Ureter (tissue), 1 donor: ENCODE results near the gene PEX5. TPM values are rescaled to one million over a fixed set of nuclear protein-coding genes. Genes with fewer than 3 reads are reported as not detected.

ENCODE experiments used
- DNase-seq: peaks from one replicate; pipeline ENCODE4 v3.0.0-alpha.2; 2020; ENCODE audit warnings: low spot score
- total RNA-seq: library from RNA; stranded (reverse); gene quantifications from one replicate; pipeline ENCODE4 v1.2.4, GENCODE V29; 2023
- donor health status: DM: yes; HTN: yes; CAD: no.

PEX5 gene
- total RNA-seq, result 36.7 TPM

DNA sequence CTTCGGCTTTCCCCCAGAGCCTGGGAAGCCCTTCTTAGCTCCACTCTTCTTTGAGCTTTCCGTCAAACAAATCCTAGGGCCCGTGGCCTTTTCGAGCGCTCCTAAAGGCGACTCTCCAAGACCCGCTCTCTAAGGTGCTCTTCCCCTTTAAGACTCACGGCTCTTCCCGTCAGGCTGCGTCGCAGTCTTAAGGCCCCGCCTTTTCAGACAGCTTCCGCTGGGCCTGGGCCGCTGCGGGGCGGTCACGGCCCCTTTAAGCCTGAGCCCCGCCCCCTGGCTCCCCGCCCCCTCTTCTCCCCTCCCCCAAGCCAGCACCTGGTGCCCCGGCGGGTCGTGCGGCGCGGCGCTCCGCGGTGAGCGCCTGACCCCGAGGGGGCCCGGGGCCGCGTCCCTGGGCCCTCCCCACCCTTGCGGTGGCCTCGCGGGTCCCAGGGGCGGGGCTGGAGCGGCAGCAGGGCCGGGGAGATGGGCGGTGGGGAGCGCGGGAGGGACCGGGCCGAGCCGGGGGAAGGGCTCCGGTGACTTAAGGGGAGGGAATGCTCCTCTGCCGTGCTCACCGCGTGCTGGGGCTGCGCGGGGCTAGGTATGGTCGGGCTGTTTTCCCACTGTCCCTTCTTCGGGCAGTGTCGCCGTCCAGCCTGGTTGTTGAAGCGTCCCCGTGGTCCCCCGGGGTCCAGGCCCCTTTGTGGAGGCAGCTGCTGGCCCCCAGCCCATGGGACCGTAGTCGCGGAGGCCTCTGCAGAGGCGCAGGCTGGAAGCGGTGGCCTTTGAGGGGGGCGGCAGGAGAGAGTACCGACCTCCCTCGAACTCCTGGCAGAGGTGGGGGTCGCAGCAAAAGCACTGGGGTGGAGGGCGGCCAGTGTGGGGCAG, at the start of gene PEX5:
Gene PEX5, plus strand, starts transcription at position 289 of the 870 bp plus-strand sequence. CDS start 692 bp downstream, outside the sequence.
- peak; percentile 86 for DNase-seq

DNA sequence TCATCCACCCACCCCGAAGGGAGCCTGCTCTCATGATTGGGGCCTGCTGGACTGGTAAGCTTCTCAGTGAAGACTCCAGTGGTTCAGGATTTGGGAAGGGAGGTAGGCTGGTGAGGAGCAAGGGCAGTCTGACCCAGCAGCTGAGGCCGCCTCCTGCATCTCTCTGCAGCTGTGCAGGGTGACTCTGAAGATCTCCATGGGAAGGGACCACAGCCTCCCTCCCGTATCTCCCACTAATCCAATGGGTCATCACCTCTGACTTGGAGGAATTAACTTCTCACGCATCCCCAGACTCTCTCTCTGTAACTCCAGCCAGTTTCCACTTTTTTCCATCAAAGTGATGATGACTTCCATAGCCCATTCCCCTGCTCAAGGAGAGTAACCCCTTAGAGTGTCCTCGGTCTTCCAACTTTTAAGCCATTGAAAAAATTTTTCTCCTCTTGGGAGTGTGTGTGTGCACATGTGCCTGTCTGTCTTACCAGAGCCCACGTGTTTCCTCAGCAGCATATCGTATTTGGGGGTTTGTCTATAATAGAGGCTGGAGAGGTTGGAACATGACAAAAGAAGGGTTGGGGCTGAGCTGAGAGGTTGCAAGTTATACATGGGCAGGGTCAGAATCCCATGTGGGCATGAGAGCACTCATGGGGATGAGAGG, 48.0 kb upstream of the PEX5 start:
- no peak for DNase-seq

DNA sequence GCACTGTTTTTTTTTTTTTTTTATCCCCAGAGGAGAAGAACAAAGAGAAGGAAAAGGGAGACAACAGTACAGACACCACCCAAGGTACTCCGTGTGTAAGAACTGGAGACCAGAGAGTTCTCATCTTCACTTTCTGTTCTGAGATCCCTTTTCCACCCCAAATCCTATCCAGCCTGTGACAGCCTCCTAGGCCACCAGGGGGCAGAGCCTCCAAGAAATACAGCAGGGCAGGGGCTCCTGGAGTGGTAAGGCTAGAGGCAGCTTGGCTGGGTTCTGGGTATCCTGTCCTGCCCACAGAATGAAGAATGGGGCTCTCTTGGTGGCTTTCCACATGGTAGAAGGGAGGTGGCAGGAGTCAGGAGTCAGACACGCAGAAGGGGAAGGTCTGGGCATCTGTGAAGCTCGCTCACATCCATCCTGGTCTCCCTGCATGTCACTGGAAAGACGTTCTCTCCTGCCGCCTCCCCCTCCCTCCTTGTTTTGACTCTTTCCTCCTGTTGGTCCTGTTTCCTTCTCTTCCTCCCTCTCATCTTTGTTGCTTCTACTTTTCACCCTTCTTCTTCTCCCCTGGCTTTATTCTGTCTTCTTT, 47.3 kb upstream of the PEX5 start:
- no peak for DNase-seq

DNA sequence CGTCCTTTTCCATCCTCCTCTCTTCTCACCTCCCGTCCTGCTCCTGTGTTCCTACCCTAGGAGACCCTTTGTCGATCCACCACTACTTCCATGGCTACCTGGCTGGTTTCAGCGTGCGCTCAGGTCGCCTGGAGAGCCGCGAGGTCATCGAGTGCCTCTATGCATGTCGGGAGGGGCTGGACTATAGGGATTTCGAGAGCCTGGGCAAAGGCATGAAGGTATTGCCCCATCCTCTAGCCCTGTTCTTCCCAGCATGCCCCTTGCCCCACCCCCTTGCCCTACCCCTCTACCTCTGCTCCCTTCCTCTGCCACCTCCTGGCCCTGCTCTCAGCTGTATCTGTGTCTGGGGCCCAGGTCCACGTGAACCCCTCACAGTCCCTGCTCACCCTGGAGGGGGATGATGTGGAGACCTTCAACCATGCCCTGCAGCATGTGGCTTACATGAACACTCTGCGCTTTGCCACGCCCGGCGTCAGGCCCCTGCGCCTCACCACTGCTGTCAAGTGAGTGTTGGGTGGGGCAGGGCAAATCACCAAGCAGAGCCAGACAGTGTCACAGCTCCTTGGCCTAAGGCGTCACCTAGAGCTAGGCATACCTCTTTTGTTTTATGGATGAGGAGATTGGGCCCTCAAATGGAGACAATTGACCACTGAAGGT, 46.5 kb upstream of the PEX5 start:
- no peak for DNase-seq

DNA sequence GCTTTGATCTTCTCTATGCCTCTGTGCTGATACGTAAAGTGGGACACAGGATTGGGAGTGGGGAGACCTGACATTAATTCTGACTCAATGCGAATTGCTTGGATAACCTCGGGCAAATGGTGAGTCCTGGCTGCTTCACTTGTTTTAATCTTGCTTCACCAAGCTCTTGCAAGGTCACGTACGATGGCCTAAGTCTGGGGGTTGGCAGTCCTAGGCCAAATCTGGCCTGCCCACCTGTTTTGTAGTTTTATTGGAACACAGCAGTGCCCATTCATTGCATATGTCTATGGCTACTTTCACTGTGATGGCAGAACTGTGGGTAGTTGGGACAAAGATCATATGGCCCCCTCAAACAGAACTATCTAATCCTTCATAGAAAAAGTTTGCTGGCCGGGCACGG, 45.9 kb upstream of the PEX5 start:
- DNase-seq, result no peak

DNA sequence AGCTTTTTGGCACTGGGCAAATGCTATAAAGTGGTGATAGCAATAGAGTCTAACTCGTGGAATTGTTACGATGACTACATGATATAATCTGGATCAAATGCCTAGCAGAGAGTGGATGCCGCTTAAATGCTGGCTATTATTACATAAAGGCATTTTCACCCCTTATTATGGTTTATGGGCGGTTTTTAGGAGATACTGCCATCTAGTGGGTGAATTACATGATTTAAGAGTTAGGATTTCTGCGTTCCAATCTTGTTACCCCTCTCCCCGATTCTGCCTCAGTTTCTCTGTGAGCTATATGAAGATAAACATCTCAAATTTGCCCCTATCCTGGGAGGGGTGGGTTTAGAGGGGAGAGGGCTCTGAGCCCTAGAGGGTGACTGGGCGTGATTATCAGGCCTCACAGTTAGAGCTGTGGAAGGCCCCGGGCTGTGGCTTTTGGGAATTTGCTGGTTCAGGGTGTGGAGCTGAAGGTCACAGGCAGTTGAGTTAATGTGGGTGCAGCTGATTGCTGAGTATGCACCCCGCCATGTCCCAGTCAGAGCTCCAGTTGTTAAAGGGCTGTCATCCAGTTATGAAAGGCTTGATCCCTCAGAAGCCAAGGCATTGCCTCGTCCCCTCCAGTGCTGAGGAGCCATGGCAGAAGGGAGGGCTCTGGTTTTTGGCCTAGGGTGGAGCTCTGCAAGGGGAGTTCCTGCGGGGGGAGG, 44.9 kb upstream of the PEX5 start:
- no peak for DNase-seq

DNA sequence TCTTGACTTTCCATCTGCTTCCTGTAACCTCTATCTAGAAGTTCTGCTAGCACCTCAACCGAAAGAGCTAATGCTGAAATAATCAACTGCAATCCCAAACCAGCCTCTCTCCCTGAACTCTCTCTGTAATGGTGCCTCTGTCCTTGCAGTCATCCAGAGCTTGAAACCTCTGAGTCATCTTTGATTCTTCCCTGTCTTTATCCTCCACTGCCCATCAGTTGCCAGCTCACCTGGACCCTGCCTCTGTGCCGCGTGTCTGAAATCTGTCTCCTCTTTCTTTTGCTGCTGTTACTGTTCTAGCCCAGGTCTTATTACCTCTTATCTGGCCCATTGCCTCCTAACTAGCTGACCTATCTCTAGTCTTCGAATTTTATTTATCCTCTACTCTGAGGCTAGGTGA, 43.8 kb upstream of the PEX5 start:
- no peak for DNase-seq

DNA sequence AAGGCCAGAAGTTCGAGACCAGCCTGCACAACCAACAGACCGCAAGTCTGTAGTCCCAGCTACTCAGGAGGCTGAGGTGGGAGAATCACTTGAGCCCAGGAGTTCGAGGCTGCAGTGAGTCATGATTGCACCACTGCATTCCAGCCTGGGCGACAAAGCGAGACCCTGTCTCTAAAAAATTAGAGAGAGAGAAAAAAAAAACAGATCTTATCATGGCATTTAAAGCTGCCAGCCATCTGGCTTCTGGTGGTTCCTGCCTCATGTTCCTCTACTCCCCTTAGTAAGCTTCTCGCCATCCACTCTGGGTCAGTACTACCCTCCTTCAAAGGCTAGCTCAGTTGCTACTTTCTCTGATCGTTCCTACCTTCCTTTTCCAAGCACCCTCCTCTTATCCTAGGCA, 43.3 kb upstream of the PEX5 start:
- no peak for DNase-seq

DNA sequence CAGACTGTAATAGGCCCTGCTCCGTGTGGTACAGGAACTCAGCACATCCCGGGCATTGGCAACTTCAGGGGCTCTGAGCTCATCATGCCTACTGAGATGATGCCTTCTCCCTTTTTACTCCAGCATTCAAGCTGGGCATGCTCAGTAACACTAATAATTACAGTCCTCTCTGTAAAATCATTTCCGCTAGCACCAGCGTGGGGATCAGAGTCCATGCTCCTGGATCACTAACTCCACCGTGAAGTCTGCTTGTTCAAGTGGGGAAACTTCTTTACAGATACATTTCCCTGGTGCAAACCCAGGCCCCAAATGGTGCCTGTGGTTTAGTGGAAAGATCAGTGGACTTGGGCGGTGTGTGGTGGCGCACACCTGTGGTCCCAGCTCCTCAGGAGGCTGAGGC, 42.6 kb upstream of the PEX5 start:
- DNase-seq, result no peak

DNA sequence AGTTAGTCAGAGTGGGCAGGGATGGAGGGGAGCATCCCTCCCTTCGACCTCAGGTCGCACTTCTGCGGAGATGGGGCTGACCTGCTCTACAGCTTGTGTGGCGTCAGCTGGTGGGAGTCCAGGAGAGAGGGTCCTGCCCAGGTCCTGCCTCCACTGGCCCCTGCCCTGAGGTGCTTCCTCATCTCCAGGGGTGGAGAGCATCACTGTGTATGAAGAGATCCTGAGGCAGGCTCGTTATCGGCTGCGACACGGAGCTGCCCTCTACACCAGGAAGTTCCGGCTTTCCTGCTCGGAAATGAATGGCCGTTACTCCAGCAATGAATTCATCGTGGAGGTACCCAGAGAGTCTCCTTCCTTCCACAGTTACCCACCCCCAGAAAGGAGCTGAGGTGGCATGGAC, 39.1 kb upstream of the PEX5 start:
- DNase-seq, result no peak

DNA sequence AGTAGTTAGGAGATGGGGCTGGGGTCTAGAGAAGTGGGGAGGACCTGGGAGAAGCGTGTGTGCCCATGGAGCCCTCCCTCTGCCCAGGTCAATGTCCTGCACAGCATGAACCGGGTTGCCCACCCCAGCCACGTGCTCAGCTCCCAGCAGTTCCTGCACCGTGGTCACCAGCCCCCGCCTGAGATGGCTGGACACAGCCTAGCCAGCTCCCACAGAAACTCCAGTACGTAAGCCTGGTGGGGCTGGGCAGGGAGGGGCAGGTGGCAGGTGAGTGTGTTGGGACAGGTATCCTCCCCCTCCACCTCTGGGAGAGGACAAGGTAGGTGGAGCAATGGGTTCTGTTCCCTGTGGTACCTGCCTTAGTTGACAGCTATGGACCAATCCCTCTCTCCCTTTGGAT, 38.6 kb upstream of the PEX5 start:
- no peak for DNase-seq

DNA sequence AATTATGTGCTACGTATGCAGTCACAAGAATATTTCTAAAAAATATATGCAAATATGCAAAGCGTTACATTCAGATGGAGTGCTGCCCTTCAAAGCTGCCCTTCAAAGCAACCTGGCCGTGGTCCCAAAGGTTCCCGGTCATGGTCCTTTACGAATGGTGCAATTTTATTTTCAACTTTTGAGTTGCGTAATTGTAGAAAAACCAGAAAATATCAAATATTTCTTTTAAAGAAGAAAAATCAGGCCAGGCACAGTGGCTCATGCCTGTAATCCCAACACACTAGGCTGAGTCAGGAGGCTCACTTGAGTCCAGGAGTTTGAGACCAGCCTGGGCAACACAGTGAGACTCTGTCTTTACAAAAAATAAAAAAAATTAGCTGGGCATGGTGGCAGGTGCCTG, 38.0 kb upstream of the PEX5 start:
- no peak for DNase-seq

DNA sequence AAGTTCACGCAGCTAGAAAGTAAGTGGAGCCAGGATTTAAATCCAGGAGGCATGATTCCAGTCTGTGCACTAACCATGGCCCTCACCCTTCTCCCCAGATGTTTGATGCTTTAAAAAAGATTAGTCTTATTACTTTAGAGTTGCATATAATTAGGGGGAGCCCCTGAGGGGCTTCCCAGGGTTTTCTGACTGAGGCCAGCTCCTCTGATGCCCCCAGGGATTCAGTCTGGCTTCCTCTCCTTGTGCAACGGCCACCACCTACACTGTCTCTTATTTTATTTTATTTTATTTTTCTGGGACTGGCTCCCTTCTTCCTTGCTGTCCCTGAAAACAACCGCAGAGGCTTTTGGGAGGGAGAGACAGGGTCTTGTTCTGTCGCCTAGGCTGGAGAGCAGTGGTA, 36.7 kb upstream of the PEX5 start:
- no peak for DNase-seq

DNA sequence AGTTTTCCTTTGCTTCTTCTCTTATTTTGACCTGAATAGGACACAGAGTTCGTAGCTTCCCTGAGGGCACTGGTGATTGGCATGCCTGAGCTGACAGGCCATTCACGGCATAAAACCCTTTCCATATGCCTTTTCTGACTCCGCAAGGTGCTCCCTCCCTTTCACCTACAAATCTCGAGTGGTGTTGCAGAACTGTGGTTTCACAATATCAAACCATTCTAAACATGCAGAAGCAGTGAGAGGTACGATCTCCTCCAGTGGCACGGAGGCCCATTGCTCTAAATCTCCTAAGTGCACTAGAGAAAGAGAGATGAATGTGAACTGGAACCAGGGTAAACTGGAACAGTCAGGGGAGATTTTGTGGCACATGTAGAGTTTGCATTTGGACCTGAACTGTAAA, 35.4 kb upstream of the PEX5 start:
- DNase-seq, result no peak

DNA sequence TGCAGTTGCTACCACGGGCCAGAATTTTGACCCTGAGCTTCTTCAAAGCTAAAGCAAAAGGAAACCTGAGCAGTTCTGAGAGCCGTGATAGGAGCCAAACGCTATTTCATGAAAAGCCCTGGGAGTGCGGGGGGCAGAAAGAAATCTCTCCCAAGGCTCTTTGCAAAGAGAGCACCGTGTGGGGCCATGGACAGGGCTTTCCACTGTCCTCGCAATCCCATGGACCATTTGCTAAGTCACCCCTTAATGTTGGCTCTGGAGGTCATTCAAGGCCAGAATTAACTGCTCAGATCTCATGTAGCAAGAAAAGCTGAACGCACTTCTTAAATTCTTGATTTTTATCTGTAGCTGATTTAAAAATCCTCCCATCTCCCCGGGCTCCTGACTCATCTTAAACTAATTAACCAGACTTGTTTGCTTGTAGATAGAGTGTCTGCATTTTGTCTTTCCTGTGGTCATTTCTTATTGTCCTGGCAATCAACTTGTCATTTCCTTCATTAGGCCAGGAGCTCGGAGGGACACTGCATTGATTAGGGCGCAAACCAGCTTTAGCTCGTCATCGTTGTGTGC, 34.5 kb upstream of the PEX5 start:
- no peak for DNase-seq

DNA sequence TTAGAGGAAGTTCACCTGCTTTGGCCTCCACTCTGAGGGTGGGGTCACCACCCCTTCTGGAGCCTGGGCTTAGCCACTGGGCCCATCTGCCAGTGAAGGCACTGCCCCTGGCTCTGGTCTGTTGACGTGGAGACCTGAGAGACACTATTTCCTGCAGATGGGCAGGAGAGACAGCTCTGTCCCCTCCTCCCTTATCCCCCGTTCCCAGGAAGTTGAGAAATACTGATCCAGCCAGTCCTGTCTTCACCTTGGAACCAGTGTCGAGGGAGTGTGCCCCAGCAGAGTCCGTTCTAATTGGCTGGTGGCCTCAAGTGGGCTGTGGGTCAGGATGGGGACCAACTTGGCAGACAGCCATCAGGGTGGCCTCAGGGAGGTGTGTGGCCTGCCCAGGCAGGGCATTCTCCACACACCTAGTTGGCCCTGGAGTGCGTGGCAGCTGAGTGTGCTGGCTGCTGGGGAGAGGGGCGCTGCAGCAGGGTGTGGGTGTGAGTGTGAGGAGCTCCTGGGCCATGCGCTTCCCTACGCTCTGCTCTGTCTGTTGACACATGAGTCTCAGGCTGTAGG, 33.9 kb upstream of the PEX5 start:
- peak; percentile 88 for DNase-seq

DNA sequence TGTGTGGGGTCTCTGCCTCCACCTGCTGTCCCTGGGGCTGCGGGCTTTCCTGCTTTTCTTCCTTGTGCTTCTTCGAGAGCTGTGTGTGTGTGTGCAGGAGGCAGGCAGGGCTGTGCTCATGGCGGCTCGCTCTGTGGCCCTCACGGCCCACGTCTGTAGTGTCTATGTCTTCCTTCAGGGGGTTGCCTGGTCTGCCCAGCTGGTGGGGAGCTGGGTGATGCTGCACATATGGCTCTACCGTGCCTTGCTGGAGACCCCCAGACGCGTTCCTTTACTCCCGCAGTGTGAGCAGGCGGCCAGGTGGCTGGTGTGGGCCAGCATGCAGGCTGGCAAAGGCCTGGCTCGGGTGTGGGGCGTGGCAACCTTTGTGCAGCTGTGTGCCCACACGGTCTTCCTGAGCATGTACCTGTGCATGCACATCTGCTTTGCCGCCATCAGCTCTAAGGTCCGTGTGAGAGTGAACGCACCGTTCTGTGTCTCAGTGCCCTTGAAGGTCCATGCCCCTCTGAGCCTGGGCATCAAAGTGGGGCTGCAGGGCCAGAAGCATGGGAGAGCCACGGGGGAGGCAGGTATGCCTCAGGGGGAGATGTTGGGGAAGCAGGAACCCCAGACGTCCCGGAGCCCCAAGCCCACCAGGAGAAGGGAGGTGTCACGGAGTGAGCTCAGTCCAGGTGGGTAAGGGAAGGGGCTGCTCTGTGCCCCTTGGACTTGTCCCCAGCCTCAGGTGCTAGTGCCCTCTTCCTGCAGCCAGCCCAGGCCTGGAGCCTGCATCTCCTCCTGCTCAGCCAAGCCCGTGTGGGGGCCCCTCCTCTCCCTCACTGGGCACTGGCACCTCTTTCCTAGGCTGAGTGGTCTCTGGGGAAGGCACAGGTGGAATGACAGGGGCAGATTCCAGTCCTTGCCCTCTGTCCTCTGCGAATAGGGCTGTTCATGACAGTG, 33.0 kb upstream of the PEX5 start:
- DNase-seq, result no peak

DNA sequence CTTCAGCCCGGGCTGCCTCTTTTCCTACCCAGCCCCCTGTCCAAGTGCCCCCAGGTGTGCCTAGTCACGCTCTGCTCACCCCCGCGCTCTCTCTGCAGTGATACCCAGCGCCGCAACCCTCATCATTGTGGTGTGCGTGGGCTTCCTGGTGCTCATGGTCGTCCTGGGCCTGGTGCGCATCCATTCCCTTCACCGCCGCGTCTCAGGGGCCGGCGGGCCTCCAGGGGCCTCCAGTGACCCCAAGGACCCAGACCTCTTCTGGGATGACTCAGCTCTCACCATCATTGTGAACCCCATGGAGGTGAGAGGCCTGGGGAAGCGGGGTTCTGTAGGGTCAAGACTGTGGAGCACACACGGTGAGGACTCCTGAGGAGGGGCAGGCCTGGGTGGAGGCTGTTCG, 32.1 kb upstream of the PEX5 start:
- DNase-seq, result no peak

DNA sequence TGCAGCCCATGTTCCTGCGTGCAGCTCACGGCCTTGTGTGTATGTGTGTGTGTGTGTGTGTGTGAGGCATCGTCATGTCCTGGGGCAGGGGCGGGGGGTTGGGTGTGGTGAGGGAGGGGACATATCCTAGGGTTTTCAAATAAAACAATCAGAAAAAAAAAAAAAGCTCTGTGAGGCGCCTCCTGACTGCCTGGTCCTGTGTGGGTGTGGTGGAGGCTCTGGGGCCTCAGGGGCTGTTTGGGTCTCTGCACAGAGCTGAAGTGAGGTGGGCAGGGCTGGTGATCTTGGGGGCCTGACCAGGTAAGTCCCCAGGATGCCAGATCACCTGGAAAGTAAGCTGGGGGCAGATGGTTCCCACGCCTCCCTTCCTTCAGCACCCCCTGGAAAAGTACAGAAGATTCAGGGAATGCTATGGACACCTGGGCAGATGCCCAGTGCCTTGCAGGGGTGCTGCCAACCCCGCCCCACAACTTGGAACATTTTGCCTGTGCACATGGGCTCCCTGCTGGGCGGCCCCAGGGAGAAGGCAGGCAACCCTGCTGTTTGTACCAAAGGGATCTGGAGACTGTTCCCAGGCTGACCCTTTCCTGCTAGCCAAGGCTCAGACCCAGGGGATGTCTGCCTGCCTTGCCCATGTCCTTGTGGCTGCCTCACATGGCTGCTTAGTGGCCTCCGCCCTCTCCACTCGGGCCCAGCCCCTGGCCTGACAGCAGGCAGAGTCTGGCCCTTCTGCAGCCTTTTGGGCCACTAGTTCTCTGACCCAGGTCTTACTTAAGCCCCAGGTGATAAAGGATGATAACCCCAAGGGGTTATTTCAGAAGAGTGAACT, 30.5 kb upstream of the PEX5 start:
- DNase-seq, result no peak
